ENCODE measurements around the gene C19orf67. TPM values are rescaled to one million over a fixed set of nuclear protein-coding genes. Genes with fewer than 3 reads are reported as not detected.

The C19orf67 gene
- total RNA-seq, 2 donors from 2014 or later: not detected

- DNase-seq (no peak), ATAC-seq (no peak)
- Histone ChIP-seq H3K36me3 (replicated peaks in 1 of 2; ENCODE audit: insufficient read depth in 1 of 2, low read depth in 2 of 2) (no peaks in the 10 kb centered on the region), H3K4me1 (peaks cover 61% of the 10 kb centered on the region), H3K9me3 (no peaks in the 10 kb centered on the region), H3K27ac (peak overlapping the region in 2 of 4 donors; percentile 48 to 96), H3K27me3 (no peaks in the 10 kb centered on the region), H3K4me3 (no peak overlapping the region)
- intact Hi-C loops (cut with DNase I): no loop called here
- TF ChIP-seq CTCF (IDR thresholded peaks at IDR 0.05): no peak
- TF ChIP-seq POLR2A (IDR thresholded peaks at IDR 0.05): no peak
- WGBS, 2 donors: 49 to 64% methylated on average over 5 of the region's 5 CpGs
Measured at GRCh38 chr19:14115756-14116155, 30.2 kb upstream of the C19orf67 start.

GRCh38 chr19:14114854-14115253, 29.3 kb upstream of the C19orf67 start:
- TF ChIP-seq POLR2A (IDR thresholded peaks at IDR 0.05) (no peak), CTCF (IDR thresholded peaks at IDR 0.05) (peak; percentile 43 to 55 (median 51))
- 38 to 41% methylated on average over 9 of the region's 9 CpGs for WGBS, 2 donors
- no peak overlapping the region for H3K4me3 ChIP-seq
- intact Hi-C loops (cut with DNase I): no loop called here
- peak overlapping the region in 2 of 4 donors; percentile 48 to 62 for H3K27ac ChIP-seq
- H3K36me3 ChIP-seq (replicated peaks in 1 of 2; ENCODE audit: insufficient read depth in 1 of 2, low read depth in 2 of 2): no peaks in the 10 kb centered on the region
- H3K4me1 ChIP-seq: peaks cover 59% of the 10 kb centered on the region
- DNase-seq (peak; percentile 57 to 72 (median 62)), ATAC-seq (no peak)
- H3K27me3 ChIP-seq: no peaks in the 10 kb centered on the region
- H3K9me3 ChIP-seq: no peaks in the 10 kb centered on the region

- H3K36me3 ChIP-seq (replicated peaks in 1 of 2; ENCODE audit: insufficient read depth in 1 of 2, low read depth in 2 of 2): no peaks in the 10 kb centered on the region
- ATAC-seq (no peak), DNase-seq (no peak)
- peak overlapping the region in 2 of 4 donors; percentile 48 to 62 for H3K27ac ChIP-seq
- H3K27me3 ChIP-seq: no peaks in the 10 kb centered on the region
- TF ChIP-seq POLR2A (IDR thresholded peaks at IDR 0.05) (no peak), CTCF (IDR thresholded peaks at IDR 0.05) (no peak)
- H3K4me1 ChIP-seq: peaks cover 55% of the 10 kb centered on the region
- no peaks in the 10 kb centered on the region for H3K9me3 ChIP-seq
- intact Hi-C loops (cut with DNase I): no loop called here
- no peak overlapping the region for H3K4me3 ChIP-seq
- WGBS, 2 donors: 76 to 88% methylated on average over 6 to 7 of the region's 7 CpGs
Measured at GRCh38 chr19:14114439-14114838, 28.9 kb upstream of the C19orf67 start.

- Histone ChIP-seq H3K4me3 (no peak overlapping the region), H3K27me3 (no peaks in the 10 kb centered on the region), H3K36me3 (replicated peaks in 1 of 2; ENCODE audit: insufficient read depth in 1 of 2, low read depth in 2 of 2) (no peaks in the 10 kb centered on the region), H3K4me1 (peaks cover 49% of the 10 kb centered on the region), H3K9me3 (no peaks in the 10 kb centered on the region), H3K27ac (peak overlapping the region in 3 of 4 donors; percentile 8 to 69 (median 62))
- peak in 2 of 4 donors; percentile 42 to 62 for DNase-seq
- peak in 4 of 7 experiments; percentile 7 to 37 (median 17) for TF ChIP-seq CTCF (IDR thresholded peaks at IDR 0.05)
- TF ChIP-seq POLR2A (IDR thresholded peaks at IDR 0.05): no peak
- intact Hi-C loops (cut with DNase I): no loop called here
- no peak for ATAC-seq
- 79% methylated on average over 15 to 18 of the region's 18 CpGs for WGBS, 2 donors
Measured at GRCh38 chr19:14113762-14114414, 28.3 kb upstream of the C19orf67 start.

Data from body of pancreas (tissue), 4 donors.